Mammary epithelial cell (primary cell): Measurements from ENCODE around the gene SORCS2.

Experiments used
- EZH2 ChIP-seq: IDR thresholded peaks from 2 replicates; pipeline ENCODE4 v1.6.1; 2012; ENCODE audit warnings: low read length, inconsistent platforms, borderline replicate concordance
- TF ChIP-seq, protein P1 (sequence below), 2 donors: IDR thresholded peaks in 1 of 2; conservative IDR thresholded peaks in 1 of 2; 2 replicates each; pipeline ENCODE4 v1.5.1; 2011 to 2012; ENCODE audit warnings: inconsistent platforms in 2 of 2, low read length in 2 of 2, mild to moderate bottlenecking in 2 of 2, control low read depth in 1 of 2, low read depth in 1 of 2; ENCODE audit not compliant: insufficient read depth in 1 of 2; ENCODE audit errors: extremely low read depth in 1 of 2

DNA sequence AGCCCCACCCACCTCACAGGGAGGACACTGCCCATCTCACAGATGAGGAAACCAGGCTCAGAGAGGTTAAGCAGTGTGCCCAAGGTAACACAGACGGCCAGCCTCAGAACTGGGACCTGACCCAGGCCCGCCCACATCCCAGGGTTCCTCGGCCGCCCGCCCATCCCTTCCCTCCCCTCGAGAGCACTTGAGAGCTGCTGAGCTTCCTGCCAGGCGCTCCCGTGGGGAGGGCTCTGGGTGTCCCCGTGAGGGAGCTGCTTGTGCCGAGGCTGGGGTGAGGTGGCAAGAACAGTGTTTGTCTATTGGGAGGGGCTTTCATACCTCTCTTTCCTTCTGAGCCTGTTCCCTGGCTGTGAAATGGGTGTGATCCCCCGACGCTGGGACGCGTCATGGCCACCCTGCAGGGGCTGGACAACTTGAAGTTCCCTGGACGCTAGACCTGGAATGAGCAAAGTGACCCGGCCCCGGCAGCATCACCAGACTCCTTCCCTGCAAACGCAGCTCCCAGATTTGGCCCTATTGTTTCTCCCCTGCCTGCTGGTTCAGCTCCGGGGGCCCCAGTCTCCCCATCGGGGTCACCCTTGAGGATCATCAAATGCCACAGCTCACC is 542.4 kb downstream of the SORCS2 start:
- TF ChIP-seq, protein P1, sequence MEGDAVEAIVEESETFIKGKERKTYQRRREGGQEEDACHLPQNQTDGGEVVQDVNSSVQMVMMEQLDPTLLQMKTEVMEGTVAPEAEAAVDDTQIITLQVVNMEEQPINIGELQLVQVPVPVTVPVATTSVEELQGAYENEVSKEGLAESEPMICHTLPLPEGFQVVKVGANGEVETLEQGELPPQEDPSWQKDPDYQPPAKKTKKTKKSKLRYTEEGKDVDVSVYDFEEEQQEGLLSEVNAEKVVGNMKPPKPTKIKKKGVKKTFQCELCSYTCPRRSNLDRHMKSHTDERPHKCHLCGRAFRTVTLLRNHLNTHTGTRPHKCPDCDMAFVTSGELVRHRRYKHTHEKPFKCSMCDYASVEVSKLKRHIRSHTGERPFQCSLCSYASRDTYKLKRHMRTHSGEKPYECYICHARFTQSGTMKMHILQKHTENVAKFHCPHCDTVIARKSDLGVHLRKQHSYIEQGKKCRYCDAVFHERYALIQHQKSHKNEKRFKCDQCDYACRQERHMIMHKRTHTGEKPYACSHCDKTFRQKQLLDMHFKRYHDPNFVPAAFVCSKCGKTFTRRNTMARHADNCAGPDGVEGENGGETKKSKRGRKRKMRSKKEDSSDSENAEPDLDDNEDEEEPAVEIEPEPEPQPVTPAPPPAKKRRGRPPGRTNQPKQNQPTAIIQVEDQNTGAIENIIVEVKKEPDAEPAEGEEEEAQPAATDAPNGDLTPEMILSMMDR (conservative IDR thresholded peaks at IDR 0.05 in 1 of 2, IDR thresholded peaks at IDR 0.05 in 1 of 2; ENCODE audit: extremely low read depth in 1 of 2, insufficient read depth in 1 of 2, low read depth in 1 of 2, low read length in 2 of 2): no peak
- no peak for TF ChIP-seq EZH2
